OCI-LY3 (cell line): ENCODE measurements around the gene TEDC1.

Experiments
- EZH2phosphoT487 ChIP-seq: fragments of 200-600 bp; shearing (Covaris generic); IDR thresholded peaks from 2 replicates; pipeline ENCODE4 v1.6.1; 2018; ENCODE audit warnings: antibody characterized with exemption, mixed run types, low read depth
- TF ChIP-seq, protein P1 (sequence below): fragments of 200-600, 300-600 bp; sonication (generic); IDR thresholded peaks from 2 replicates; pipeline ENCODE4 v1.5.1; 2014; ENCODE audit warnings: antibody characterized with exemption, low read length, low read depth

GRCh38 chr14:105460616-105461015 lies 30.4 kb upstream of the TEDC1 start:
- TF ChIP-seq, protein P1, sequence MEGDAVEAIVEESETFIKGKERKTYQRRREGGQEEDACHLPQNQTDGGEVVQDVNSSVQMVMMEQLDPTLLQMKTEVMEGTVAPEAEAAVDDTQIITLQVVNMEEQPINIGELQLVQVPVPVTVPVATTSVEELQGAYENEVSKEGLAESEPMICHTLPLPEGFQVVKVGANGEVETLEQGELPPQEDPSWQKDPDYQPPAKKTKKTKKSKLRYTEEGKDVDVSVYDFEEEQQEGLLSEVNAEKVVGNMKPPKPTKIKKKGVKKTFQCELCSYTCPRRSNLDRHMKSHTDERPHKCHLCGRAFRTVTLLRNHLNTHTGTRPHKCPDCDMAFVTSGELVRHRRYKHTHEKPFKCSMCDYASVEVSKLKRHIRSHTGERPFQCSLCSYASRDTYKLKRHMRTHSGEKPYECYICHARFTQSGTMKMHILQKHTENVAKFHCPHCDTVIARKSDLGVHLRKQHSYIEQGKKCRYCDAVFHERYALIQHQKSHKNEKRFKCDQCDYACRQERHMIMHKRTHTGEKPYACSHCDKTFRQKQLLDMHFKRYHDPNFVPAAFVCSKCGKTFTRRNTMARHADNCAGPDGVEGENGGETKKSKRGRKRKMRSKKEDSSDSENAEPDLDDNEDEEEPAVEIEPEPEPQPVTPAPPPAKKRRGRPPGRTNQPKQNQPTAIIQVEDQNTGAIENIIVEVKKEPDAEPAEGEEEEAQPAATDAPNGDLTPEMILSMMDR: no peak
- TF ChIP-seq EZH2phosphoT487: no peak
